WTC11 (cell line): ENCODE results near the gene HDHD5.

Experiments
- ATF3 ChIP-seq: sonication (generic); formaldehyde crosslinking; conservative IDR thresholded peaks from 2 replicates; pipeline ENCODE4 v1.8.1; 2022; ENCODE audit warnings: mild to moderate bottlenecking, missing genetic modification reagents
- ELF4 ChIP-seq: sonication (generic); formaldehyde crosslinking; IDR thresholded peaks from 2 replicates; pipeline ENCODE4 v1.8.1; 2022; ENCODE audit warnings: low read depth, mild to moderate bottlenecking, moderate library complexity, missing genetic modification reagents
- ETV6 ChIP-seq: sonication (generic); formaldehyde crosslinking; IDR thresholded peaks from 2 replicates; pipeline ENCODE4 v1.8.1; 2022; ENCODE audit warnings: mild to moderate bottlenecking, missing genetic modification reagents

- TF ChIP-seq ETV6 (CRISPR knock-in tag) (no peak), ELF4 (CRISPR knock-in tag) (no peak), ATF3 (CRISPR knock-in tag) (no peak)
Measured at GRCh38 chr22:17107547-17107810, 51.6 kb downstream of the HDHD5 start.
